ENCODE measurements around the gene OTULIN.

- TF ChIP-seq CTCF (IDR thresholded peaks at IDR 0.05), result no peak
- TF ChIP-seq POLR2A (IDR thresholded peaks at IDR 0.05), result no peak
Observed at GRCh38 chr5:14700478-14701436, 36.2 kb downstream of the OTULIN start.
